Panc1 (cell line): ENCODE measurements around the gene FILIP1. TPM values are rescaled to one million over a fixed set of nuclear protein-coding genes. Genes with fewer than 3 reads are reported as not detected.

ENCODE experiments used
- ATAC-seq: fragments of 200-7000 bp; cut with Tn5 transposase; 2 replicates; pipeline ENCODE4 v1.9.1; 2020; ENCODE audit warnings: mild to moderate bottlenecking, moderate library complexity
- BruUV-seq: library from RNA; stranded (reverse); fragments of 400-500 nt; replicated peaks from 2 replicates; lab custom pipeline; 2021; lab: Mats Ljungman, UMichigan
- CTCF ChIA-PET: fragments of 300-600 bp; sonication (Branson Sonifier 250); formaldehyde crosslinking; loops from one replicate; lab custom pipeline; 2022; ENCODE audit warnings: antibody characterized with exemption; lab: Charles Lee
- POLR2A ChIA-PET: fragments of 300-600 bp; sonication (Branson Sonifier 250); formaldehyde crosslinking; loops from one replicate; lab custom pipeline; 2022; ENCODE audit warnings: antibody characterized with exemption; lab: Charles Lee
- DNase-seq: peaks from one replicate; pipeline ENCODE4 v3.0.0-alpha.2; 2010; ENCODE audit warnings: low read depth, low spot score
- H3K27ac ChIP-seq: 2 replicates; pipeline ENCODE4 v1.5.1; 2011; ENCODE audit warnings: mild to moderate bottlenecking, low read length, inconsistent platforms
- H3K27me3 ChIP-seq: fragments of 200-500 bp; sonication (Bioruptor generic); 2 replicates; pipeline ENCODE4 v1.6.0; 2014; ENCODE audit warnings: low read length, inconsistent platforms; ENCODE audit not compliant: control insufficient read depth, insufficient read depth
- H3K36me3 ChIP-seq: fragments of 200-500 bp; sonication (Bioruptor generic); 2 replicates; pipeline ENCODE4 v1.5.1; 2014; ENCODE audit warnings: inconsistent platforms, mild to moderate bottlenecking, low read length, moderate library complexity; ENCODE audit not compliant: control insufficient read depth, insufficient read depth
- H3K4me1 ChIP-seq: 2 replicates; pipeline ENCODE4 v1.5.1; 2011; ENCODE audit warnings: inconsistent platforms, mild to moderate bottlenecking, low read length, moderate library complexity; ENCODE audit not compliant: control insufficient read depth, insufficient read depth
- H3K4me3 ChIP-seq, 2 experiments: 2 replicates each; pipeline ENCODE4 v1.5.1; 2011 to 2012; ENCODE audit warnings: low read depth in 2 of 2, low read length in 2 of 2, mild to moderate bottlenecking in 2 of 2, inconsistent platforms in 1 of 2, moderate library complexity in 1 of 2
- H3K9me3 ChIP-seq: fragments of 200-500 bp; sonication (Bioruptor generic); 2 replicates; pipeline ENCODE4 v1.5.1; 2014; ENCODE audit warnings: low read depth, mild to moderate bottlenecking, inconsistent platforms, low read length, moderate library complexity; ENCODE audit not compliant: control insufficient read depth, insufficient read depth
- POLR2AphosphoS5 ChIP-seq: IDR thresholded peaks from 2 replicates; pipeline ENCODE4 v1.6.1; 2012; ENCODE audit warnings: mild to moderate bottlenecking, low read depth, low read length, moderate library complexity
- REST ChIP-seq, 2 experiments: IDR thresholded peaks; 2 replicates each; pipeline ENCODE4 v1.6.1; 2011 to 2012; ENCODE audit warnings: low read depth in 2 of 2, control low read depth in 1 of 2, low read length in 1 of 2, mild to moderate bottlenecking in 1 of 2, moderate library complexity in 1 of 2; ENCODE audit not compliant: insufficient read depth in 1 of 2
- SIN3A ChIP-seq: IDR thresholded peaks from 2 replicates; pipeline ENCODE4 v1.6.1; 2012; ENCODE audit warnings: low read depth, mild to moderate bottlenecking, low read length, moderate library complexity, borderline replicate concordance; ENCODE audit not compliant: insufficient read depth
- TCF7L2 ChIP-seq: IDR thresholded peaks from 2 replicates; pipeline ENCODE4 v1.6.1; 2011; ENCODE audit warnings: mild to moderate bottlenecking, low read depth, low read length, inconsistent platforms
- in situ Hi-C: cut with HindIII; loops from 2 replicates; pipeline ENCODE4 v1.10.0; 2016; ENCODE audit warnings: low sequenced_read_pairs, low pct_unique_long_range_greater_than_20kb
- intact Hi-C: fragments of 100-400 bp; cut with micrococcal nuclease; formaldehyde crosslinking; loops from one replicate; pipeline ENCODE4 v1.10.0; 2022; ENCODE audit not compliant: unreplicated experiment
- total RNA-seq: library from RNA; stranded (reverse); gene quantifications from one replicate; pipeline ENCODE4 v1.2.1, GENCODE V29; 2021; ENCODE audit not compliant: unreplicated experiment
- TF ChIP-seq, protein P1 (sequence below): fragments of 450-650 bp; IDR thresholded peaks from 2 replicates; pipeline ENCODE4 v1.5.1; 2017; ENCODE audit warnings: mild to moderate bottlenecking

FILIP1 gene
- total RNA-seq, 1 experiment from 2014 or later, result 0.26 TPM

DNA sequence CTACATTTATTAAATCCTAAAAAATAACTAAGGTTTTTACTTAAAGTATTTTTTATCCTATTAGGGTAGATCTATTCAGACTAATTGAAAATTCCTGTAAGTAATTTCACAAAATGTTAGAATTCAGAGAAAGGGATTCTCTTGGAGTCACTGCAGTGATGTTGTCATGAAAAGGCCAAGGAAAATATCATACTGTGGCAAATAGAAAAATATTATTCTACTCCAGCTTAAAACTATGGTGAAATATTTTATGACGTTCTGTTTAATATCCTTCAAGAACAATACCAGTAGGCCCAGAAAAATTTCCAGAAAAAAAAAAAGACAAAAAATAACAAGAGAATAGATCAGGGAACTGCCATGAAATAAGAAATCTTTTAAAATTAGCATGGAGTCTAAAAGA is 73.6 kb downstream of the FILIP1 start:
- in situ Hi-C loops (no loop called here), intact Hi-C loops (loop anchor here (5.0 kb wide), 1 partner anchor 38 kb away; no protein-coding TSS in a partner anchor)
- H3K4me3 ChIP-seq, result no peak overlapping the region
- POLR2A ChIA-PET, result no interaction called here
- no peaks in the 10 kb centered on the region for H3K36me3 ChIP-seq
- DNase-seq (no peak), ATAC-seq (no peak)
- CTCF ChIA-PET, result interaction anchor here (0.6 kb wide), 1 partner anchor 187 kb away, joined by 4 read pairs; no protein-coding TSS in a partner anchor
- H3K4me1 ChIP-seq, result no peaks in the 10 kb centered on the region
- no peak overlapping the region for H3K27ac ChIP-seq
- 0 out of 2 replicates have a peak, but pooled peaks cover 2% of the 10 kb centered on the region for H3K27me3 ChIP-seq
- no TSS peak for BruUV-seq
- TF ChIP-seq SIN3A (no peak), POLR2AphosphoS5 (no peak), REST (IDR thresholded peaks at IDR 0.05; ENCODE audit: insufficient read depth in 1 of 2, low read depth in 2 of 2, low read length in 1 of 2) (no peak), TCF7L2 (no peak)
- TF ChIP-seq, protein P1, sequence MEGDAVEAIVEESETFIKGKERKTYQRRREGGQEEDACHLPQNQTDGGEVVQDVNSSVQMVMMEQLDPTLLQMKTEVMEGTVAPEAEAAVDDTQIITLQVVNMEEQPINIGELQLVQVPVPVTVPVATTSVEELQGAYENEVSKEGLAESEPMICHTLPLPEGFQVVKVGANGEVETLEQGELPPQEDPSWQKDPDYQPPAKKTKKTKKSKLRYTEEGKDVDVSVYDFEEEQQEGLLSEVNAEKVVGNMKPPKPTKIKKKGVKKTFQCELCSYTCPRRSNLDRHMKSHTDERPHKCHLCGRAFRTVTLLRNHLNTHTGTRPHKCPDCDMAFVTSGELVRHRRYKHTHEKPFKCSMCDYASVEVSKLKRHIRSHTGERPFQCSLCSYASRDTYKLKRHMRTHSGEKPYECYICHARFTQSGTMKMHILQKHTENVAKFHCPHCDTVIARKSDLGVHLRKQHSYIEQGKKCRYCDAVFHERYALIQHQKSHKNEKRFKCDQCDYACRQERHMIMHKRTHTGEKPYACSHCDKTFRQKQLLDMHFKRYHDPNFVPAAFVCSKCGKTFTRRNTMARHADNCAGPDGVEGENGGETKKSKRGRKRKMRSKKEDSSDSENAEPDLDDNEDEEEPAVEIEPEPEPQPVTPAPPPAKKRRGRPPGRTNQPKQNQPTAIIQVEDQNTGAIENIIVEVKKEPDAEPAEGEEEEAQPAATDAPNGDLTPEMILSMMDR, result no peak
- no peaks in the 10 kb centered on the region for H3K9me3 ChIP-seq

DNA sequence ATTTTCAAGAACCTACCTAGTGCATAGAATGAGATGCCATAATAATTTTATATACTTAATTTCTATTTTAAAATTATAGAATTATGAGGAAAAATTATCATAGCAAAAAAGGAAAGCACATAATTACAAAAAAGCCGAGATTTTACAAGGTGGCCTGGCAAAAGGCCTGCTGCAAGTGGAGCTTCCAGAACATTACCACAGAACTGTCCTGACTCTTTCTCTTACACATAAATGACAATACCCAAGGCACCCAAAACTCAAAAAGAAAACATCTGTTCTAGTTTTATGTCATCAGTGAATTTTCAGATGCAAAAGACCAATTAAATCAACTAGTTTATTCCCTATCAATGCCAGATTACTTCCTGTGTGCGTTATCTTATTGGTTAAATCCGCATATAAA is 74.2 kb downstream of the FILIP1 start:
- intact Hi-C loops, result loop anchor here (5.0 kb wide), 1 partner anchor 37 kb away; no protein-coding TSS in a partner anchor
- ATAC-seq, result no peak
- no peak overlapping the region for H3K4me3 ChIP-seq
- POLR2A ChIA-PET, result no interaction called here
- H3K27ac ChIP-seq, result no peak overlapping the region
- H3K27me3 ChIP-seq, result 0 out of 2 replicates have a peak, but pooled peaks cover 2% of the 10 kb centered on the region
- TF ChIP-seq POLR2AphosphoS5 (no peak), SIN3A (no peak), REST (IDR thresholded peaks at IDR 0.05; ENCODE audit: insufficient read depth in 1 of 2, low read depth in 2 of 2, low read length in 1 of 2) (no peak), TCF7L2 (no peak)
- TF ChIP-seq, protein P1, result no peak
- CTCF ChIA-PET, result interaction anchor here (0.6 to 0.7 kb wide), 2 partner anchors 188 to 1031 kb away, joined by 4 to 7 read pairs; no protein-coding TSS in a partner anchor
- H3K9me3 ChIP-seq, result no peaks in the 10 kb centered on the region
- in situ Hi-C loops, result no loop called here
- H3K4me1 ChIP-seq, result no peaks in the 10 kb centered on the region
- DNase-seq, result no peak
- BruUV-seq, result no TSS peak
- no peaks in the 10 kb centered on the region for H3K36me3 ChIP-seq
